OCI-M1 (cell line): ENCODE measurements around the gene ISCU.
"Not testable (repeated sequence)": the region's sequence is repeated elsewhere in the genome, so short reads cannot be mapped to it uniquely, and the experiment has no call there.

Experiments
- DNase-seq: peaks from one replicate; lab custom pipeline; 2025; lab: John Stamatoyannopoulos, UW

Gene ISCU

GRCh38 chr12:108570743-108571608 lies 8.6 kb downstream of the ISCU start:
- peak; percentile 40 for DNase-seq

DNA sequence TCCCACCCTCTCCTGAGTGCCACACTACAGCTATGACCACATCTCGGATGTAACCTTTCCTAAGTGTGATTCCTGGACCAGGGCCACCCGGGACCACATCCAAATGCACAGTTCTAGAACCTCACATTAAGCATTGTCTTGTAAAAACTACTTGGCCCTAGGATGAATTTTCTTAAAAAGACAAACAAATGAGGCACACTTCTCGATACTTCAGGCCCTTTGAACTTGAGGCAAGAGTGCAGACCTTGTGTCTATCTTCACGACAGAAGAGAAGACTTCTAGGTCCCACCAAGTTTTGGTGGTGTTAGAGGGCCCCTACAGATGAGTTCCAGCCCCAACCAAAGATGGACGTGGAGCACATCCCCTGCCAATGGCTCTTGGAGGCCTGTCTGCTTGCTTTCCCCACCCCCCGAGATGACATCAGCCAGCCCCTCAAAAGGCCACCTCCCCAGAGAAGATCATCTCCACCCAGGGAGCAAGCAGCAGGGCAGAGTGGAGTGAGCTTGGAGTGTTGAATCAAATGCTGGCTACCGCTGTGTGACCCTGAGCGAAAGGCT lies 9.3 kb downstream of the ISCU start:
- no peak for DNase-seq

DNA sequence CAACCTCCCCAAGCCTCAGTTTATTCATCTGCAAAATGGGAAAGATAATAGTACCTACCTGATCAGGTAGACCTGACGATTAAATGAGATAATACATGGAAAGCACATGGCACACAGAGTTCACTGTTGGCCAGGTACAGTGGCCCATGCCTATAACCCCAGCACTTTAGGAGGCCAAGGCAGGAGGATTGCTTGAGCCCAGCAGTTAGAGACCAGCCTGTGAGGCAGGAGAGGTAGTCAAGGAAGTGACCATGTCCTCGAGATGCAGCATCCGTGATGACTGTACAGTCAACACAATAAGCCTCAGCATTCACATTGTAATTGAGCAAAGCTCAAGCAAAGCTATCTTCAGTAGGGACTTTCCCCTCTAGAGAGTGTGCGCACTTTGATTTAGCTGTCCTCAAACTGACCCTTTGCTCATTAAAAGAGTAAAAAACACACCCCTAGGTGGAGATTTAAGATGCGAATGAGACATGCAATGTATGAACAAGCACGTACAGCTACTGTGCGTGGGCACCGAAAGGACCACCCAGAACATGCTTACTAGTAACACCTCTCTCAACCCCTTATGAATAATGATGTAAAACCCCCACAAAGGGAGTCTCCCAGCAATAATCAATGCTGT lies 9.9 kb downstream of the ISCU start:
- no peak for DNase-seq

DNA sequence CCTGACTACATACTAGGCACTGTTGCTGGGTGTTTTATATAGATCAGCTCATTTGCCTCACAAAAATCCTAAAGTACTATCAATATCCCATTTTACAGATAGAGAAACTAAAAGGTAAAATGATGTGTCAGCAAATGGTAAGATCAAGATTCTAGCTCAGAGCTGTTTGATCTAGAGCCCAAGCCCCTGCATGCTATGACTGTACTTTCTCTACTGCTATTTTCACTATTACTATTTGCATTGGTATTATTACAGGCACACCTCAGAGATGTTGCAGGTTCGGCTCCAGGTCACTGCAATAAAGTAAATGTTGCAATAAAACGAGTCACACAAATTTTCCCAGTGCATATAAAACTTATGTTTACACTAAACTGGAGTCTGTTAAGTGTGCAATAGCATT lies 10.9 kb downstream of the ISCU start:
- no peak for DNase-seq

- DNase-seq: not testable (repeated sequence)
Observed at GRCh38 chr12:108574276-108574675, 11.9 kb downstream of the ISCU start.

DNA sequence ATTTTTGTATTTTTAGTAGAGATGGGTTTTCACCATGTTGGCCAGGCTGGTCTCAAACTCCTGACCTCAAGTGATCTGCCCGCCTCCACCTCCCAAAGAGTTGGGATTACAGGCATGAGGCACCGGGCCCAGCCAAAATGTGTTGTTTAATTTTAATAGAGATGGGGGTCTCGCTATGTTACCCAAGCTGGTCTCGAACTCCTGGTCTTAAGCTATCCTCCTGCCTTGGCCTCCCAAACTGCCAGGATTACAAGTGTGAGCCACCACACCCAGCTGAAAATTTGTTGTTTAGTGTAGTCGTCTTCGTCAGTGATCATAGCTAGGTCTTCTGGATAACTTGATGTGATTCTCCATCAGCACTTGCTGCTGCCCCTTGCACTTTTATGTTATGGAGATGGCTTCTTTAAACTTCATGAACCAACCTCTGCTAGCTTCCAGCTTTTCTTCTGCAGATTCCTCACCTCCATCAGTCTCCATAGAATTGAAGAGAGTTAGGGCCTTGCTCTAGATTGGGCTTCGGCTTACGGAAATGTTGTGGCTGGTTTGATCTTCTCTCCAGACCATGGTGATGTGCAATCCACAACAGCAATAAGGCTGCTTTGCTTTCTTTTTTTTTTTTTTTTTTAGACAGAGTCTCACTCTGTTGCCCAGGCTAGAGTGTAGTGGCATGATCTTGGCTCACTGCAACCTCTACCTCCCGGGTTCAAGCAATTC lies 13.0 kb downstream of the ISCU start:
- DNase-seq: peak; percentile 10

- no peak for DNase-seq
Observed at GRCh38 chr12:108576660-108577234, 14.4 kb downstream of the ISCU start.

DNA sequence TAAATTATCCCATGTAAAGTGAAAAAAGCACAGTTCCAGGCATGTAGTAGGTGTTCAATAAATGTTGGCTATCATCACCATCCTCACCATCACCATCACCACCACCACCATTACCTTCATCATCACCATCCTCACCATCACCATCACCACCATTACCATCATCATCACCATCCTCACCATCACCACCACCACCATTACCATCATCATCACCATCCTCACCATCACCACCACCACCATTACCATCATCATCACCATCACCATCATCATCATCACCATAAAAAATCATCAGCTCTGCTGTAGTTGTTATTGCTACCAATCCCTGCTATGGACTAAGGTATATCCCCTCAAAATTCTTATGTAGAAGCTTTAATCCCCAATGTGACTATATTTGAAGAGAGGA lies 15.1 kb downstream of the ISCU start:
- no peak for DNase-seq

GRCh38 chr12:108578264-108578663 lies 15.9 kb downstream of the ISCU start:
- no peak for DNase-seq

DNA sequence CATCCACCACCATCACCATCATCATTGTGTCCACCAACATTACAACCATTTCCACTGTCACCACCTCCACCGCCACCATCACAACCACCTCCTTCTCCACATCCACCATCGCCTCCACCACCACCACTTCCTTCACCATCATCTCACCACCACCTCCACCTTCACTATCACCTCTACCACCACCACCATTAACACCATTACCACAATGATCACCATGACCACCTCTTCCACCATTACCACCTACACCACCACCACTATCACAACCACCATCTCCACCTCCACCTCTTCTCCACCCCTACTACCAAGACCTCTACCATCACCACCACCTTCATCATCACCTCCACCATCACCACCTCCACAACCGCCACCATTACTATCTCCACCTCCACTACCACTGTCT lies 16.4 kb downstream of the ISCU start:
- DNase-seq: no peak

GRCh38 chr12:108580531-108580930 lies 18.1 kb downstream of the ISCU start:
- DNase-seq: no peak

- DNase-seq: no peak
Observed at GRCh38 chr12:108581311-108582227, 19.2 kb downstream of the ISCU start.

GRCh38 chr12:108582509-108582908 lies 20.1 kb downstream of the ISCU start:
- DNase-seq: no peak

DNA sequence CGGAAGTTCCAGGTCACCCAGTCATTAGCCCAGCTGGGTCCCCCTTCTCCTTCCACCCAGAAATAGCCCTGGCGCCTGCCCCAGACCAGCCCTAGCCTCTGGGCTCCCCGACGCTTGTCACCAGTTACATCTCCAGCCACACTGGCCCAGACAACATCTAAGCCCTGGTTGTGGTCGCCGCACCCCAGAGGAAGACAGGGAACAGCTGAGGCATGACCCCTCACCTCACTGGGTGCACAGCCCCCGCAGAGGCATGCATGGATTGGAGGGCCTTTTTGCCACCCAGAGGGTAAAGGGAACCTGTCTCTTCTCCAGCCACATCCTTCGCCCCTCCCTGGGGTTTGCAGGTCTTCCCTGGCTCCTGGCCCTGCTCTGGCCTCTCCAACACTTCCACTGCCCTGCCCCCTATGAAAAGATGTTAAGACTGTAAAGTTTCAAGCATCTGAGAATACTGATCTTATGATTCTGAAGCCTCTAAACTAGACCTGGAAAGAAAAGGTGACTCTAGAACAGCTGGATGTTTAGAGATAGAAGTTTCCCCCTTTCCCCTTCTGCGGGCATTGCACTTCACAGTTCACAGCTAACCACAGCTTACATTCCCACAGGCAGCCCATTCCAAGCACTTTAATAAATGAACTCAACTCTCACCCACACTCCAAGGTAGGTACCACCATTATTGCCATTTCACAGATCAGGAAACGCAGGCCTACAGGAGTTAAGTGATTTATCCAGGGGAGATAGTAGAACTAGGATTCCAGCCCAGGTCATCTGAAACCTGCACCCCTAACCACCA lies 20.8 kb downstream of the ISCU start:
- DNase-seq: no peak

DNA sequence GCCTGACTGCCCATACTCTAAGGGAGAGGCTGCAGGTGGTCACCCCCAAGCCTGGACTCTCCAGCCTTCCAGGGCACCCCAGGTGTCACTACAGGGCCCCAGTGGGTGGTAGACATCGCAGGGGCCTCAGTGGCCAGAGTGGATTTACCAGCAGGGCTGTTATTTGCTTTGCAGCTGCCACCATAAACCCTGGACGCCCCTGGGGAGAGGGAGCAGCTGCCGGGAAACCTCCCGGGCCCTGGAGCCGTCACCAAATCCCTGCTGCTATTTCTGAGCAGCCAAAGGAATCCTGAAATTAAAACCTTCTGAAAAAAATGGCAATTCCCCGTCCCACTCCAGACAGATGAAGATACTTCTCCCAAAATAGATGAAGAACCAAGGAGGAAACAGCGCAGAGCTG lies 21.6 kb downstream of the ISCU start:
- no peak for DNase-seq

DNA sequence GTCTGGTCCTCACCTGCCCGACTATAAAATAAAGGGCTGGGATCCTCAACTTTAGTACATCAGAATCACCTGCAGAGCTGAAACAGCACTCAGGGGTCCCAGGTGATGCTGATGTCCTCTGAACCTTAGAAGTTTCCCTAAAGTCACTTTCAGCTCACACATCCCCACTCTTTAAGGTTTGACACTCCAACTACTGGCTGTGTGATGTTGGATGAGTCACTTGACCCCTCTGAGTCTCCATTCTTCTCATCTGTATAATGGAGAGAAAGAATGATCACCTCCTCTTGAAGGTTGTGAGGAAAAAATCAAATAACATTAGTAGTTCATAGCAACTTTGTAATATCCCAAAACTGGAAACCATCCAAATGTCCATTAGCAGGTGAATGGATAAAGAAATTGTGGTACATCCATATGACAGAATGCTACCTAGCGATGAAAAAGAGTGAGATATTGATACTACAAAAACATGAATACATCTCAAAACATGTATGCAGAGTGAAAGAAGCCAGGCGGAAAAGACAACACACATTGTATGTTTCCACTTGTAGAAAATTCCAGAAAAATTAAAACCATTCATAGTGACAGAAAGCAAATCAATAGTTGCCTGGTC lies 22.2 kb downstream of the ISCU start:
- DNase-seq: no peak

- no peak for DNase-seq
Observed at GRCh38 chr12:108585864-108586263, 23.5 kb downstream of the ISCU start.

- no peak for DNase-seq
Observed at GRCh38 chr12:108586306-108586705, 23.9 kb downstream of the ISCU start.

DNA sequence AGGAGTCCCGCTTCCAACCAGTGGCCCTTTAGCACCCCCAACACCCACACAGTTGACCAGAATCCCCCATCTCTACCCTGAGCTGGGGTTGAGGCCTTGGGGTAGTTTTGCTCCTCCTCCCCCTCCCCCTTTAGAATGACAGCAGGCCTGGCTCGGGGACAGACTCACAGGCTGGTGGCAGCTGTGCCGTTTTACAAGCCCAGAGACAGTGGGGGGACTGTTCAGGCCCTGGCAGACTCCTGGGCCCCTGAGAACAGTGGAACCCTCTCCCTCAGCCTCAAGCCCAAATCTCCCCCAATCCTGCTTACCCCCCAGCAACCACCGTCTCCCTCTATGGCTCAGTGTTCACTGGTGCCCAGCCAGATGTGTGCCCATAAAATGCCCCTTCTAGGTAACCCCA lies 25.4 kb downstream of the ISCU start:
- no peak for DNase-seq
